ENCODE measurements around the gene LCN12.

The LCN12 gene

GRCh38 chr9:136974817-136975535 is 22.9 kb downstream of the LCN12 start:
- DNase-seq, result no peak

- no peak for DNase-seq
Measured at GRCh38 chr9:136975644-136976043, 23.6 kb downstream of the LCN12 start.

- DNase-seq, result no peak
Measured at GRCh38 chr9:136977223-136977622, 25.1 kb downstream of the LCN12 start, which contains the start of gene PTGDS. PTGDS (plus strand) TSS chr9:136977504; CDS start chr9:136977579, 75 bp downstream.

GRCh38 chr9:136977649-136978072 is 25.6 kb downstream of the LCN12 start:
- no peak for DNase-seq

GRCh38 chr9:136978073-136978864 is 26.2 kb downstream of the LCN12 start:
- DNase-seq, result peak; percentile 72

- no peak for DNase-seq
Measured at GRCh38 chr9:136978865-136979544, 26.9 kb downstream of the LCN12 start.

GRCh38 chr9:136979769-136980587 is 27.9 kb downstream of the LCN12 start:
- DNase-seq, result no peak

- no peak for DNase-seq
Measured at GRCh38 chr9:136980669-136981478, 28.8 kb downstream of the LCN12 start.

GRCh38 chr9:136981588-136982231 is 29.6 kb downstream of the LCN12 start:
- no peak for DNase-seq

- no peak for DNase-seq
Measured at GRCh38 chr9:136982232-136983051, 30.4 kb downstream of the LCN12 start, which contains the start of gene LCNL1. LCNL1 (plus strand) TSS chr9:136982993; CDS start chr9:136983587, 594 bp downstream.

- DNase-seq, result no peak
Measured at GRCh38 chr9:136983167-136983566, 31.1 kb downstream of the LCN12 start.

- no peak for DNase-seq
Measured at GRCh38 chr9:136983656-136984314, 31.7 kb downstream of the LCN12 start.

GRCh38 chr9:136984464-136985026 is 32.5 kb downstream of the LCN12 start:
- DNase-seq, result no peak

- DNase-seq, result no peak
Measured at GRCh38 chr9:136985027-136985602, 33.0 kb downstream of the LCN12 start.

- DNase-seq, result no peak
Measured at GRCh38 chr9:136985853-136986252, 33.8 kb downstream of the LCN12 start.

GRCh38 chr9:136988872-136989271 is 36.8 kb downstream of the LCN12 start:
- DNase-seq, result no peak

- no peak for DNase-seq
Measured at GRCh38 chr9:136990242-136990911, 38.3 kb downstream of the LCN12 start.

Data from retina (tissue), 1 donor.